Activated T-helper 9 cell treated with anti-CD3 and anti-CD28 coated beads, Interleukin-2, amount 50 U/mL, for 16 hours (primary cell): ENCODE results near the gene PNO1.

ENCODE experiments used
- DNase-seq: peaks from one replicate; pipeline ENCODE4 v3.0.0-alpha.2; 2020; ENCODE audit warnings: low read depth

PNO1 gene

GRCh38 chr2:68195096-68195495, 37.4 kb downstream of the PNO1 start:
- no peak for DNase-seq

DNA sequence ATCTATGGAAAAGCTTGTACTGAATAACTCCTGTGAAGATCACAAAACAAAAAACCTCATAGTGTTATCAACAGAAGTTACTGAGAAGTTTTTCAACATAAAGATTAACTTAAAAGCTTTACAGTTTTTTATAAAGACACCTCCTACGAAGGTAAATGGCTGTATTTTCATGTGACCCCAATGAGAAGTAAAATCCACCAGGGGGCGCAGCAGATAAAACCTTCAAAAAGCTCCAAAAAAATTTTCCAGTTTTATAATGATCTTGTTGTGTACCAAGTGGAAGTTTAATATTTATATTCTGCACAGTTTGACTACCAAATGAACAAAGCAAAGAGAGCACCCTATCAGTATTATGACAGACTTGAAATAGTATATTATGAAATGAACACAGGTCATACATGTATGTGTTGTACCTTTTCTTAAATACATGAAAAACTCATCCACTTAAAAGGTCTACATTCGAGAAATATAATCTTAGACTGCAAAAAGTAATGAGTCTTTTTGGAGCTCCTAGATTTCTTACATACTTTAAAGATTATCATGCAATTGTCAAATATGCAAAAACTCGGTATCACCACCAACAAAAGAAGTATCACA, 38.5 kb downstream of the PNO1 start:
- DNase-seq = no peak

GRCh38 chr2:68200157-68200787, 42.6 kb downstream of the PNO1 start:
- no peak for DNase-seq

DNA sequence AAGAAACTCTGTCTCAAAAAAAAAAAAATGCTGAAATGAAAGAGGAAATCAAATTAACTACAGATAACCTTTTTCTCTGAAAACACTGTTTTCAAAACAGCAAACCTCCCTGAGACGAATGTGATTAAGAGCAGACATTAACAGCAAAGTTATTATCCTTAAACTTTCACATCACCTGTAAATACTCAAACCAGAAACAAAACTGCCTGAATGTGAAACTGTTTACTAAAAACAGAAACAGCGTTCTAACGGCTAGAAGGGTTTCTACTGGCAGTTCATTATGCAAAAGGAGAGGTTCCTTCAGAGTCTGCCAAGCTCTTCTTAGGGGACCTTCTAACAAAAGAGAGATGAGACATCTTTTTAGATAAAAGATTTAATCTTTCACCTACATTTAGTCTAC, 45.9 kb downstream of the PNO1 start:
- no peak for DNase-seq

- no peak for DNase-seq
Observed at GRCh38 chr2:68206793-68207192, 49.1 kb downstream of the PNO1 start.

DNA sequence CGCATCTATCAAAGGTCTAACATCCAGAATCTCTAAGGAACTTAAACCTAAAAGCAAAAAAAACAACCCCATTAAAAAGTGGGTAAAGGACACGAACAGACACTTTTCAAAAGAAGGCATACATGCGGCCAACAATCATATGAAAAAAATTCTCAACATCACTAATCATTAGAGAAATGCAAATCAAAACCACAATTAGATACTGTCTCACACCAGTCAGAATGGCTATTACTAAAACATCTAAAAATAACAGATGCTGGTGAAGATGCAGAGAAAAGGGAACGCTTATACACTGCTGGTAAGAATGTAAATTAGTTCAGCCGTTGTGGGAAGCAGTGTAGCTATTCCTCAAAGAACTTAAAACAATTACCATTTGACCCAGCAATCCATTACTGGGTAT, 56.7 kb downstream of the PNO1 start:
- no peak for DNase-seq

DNA sequence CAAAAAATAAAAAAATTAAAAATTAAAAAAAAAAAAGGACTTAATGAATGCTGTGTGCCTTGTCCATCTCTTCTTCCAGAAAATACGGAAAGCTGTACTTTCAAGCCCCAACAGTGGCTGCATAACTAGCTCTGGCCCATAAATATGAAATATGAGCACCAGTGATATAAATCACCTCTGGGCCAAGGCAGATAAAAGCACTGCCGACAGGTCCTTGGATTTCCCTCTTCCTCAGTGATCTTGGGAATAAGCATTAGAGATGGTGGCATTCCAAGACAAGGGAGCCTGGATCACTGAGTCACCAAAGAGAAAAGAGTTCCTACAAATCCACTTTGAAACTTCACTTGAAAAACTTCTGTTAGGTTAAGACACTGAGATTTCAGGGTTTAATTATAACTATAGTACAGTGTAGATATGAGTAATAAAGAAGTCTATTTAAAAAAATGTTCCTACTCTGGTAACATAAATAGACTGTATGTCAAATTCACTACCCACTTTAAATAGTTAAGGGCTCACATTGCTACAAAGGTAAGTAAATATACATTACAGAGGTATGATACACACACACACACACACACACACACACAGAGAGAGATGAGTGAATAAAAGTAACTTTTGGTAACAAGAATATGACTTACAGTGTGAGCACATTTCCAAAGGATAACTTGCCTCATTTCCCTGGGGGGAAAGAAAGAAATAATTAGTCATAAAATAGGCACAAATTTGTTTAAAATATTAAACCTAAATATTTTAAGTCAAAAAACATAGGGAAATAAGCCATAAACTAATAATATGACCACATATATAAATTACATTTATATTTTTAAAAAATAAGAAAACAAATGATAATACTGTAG, 59.0 kb downstream of the PNO1 start:
- DNase-seq = no peak

DNA sequence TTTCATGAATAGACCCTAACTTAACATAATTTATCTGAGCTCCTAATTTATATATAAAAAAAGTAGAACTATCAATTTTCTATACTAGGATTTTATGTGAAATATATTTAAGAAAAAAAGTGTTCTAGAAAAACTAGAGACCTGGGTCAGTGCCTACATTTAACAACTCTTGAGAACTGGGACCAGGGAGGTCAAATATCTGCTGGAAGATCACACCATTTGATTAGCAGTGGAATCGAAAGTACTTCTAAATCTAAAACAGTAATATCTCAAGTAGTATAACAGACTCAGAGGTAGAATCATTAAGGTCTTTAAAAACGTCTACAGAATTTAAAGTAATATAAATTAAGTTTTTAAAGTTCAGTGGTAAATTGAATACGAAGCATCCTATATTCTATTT, 60.0 kb downstream of the PNO1 start:
- no peak for DNase-seq

- DNase-seq = no peak
Observed at GRCh38 chr2:68218343-68218901, 60.7 kb downstream of the PNO1 start.

DNA sequence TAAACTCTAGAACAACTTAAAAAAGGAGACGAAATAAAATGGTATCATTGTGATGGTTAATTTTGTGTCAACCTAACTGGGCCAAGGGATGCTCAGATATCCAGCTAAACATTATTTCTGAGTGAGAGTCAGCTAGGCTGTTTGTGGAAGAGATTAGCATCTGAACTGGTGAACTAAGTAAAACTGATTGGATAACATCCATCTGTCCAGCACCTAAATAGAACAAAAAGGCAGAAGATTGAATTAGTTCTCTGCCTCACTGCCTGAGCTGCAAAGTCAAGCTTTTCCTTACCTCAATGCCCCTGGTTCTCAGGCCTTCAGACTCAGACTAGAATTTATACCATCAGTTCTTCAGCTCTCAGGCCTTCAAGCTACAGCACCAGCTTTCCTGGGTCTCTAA, 64.6 kb downstream of the PNO1 start:
- no peak for DNase-seq

DNA sequence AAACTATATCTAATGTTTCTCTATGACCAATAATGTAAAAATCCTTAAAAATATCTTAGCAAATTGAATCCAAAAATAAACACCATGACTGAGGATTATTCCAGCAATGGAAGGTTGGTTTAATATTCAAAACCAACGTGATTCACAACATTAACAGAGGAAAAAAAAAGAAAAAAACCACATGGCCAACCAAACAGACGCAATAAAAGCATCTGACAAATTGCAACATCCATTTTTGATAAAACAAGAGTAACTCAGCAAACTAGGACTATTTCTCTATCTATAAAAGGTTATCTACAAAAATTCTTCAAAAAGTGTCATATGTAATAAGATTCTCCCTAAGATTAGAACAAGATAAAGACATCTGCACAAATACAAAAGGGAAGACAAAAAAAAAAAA, 65.7 kb downstream of the PNO1 start:
- no peak for DNase-seq

GRCh38 chr2:68225119-68225632, 67.5 kb downstream of the PNO1 start:
- no peak for DNase-seq
